Erythroblast (primary cell): ENCODE results near the gene MAVS.

ENCODE experiments used
- DNase-seq, 2 experiments: peaks; one replicate each; lab custom pipeline; 2025; lab: John Stamatoyannopoulos, UW
- GATA1 ChIP-seq: IDR thresholded peaks from 2 replicates; pipeline ENCODE4 v1.6.1; 2011; ENCODE audit warnings: low read depth, mild to moderate bottlenecking, control low read depth, low read length, moderate library complexity
- POLR2A ChIP-seq: IDR thresholded peaks from 2 replicates; pipeline ENCODE4 v1.6.1; 2011; ENCODE audit warnings: mild to moderate bottlenecking, low read length

Gene MAVS

DNA sequence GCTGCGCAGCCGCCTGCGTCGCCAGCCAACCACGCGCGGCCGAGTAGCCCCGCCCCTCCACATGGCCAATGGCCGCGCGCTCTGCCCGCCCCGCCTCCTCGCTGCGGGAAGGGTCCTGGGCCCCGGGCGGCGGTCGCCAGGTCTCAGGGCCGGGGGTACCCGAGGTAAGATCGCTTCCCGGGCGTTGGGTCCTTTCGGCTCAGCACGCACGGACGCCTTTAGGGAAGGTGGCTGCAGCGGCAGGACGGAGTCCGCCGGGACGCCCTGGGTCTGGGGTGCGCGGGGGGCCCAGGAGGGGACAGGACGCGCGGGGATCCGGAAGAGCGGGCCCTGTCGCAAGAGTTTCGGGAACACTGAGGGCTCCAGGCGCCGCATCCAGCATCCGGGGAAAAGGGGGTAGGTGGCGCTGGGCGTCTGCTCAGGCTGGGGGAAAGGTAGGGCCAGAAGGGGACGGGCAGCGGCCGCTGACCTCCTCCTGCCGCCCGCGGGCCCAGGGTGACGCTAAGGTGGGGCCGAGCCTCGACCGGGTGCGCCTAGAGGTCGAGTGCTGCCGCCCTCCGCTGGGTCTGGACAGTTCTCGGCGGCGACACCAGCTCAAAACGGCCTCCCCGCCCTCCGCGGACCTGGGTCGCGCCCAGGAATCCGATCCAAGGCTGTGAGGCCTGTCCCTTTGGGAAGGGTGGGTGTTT lies at the start of gene MAVS:
Gene MAVS, plus strand, starts transcription at position 95 of the 689 bp plus-strand sequence. CDS start 7,791 bp downstream, outside the sequence.
- peak; percentile 90 to 93 for DNase-seq
- TF ChIP-seq POLR2A (peak; percentile 62), GATA1 (no peak)

DNA sequence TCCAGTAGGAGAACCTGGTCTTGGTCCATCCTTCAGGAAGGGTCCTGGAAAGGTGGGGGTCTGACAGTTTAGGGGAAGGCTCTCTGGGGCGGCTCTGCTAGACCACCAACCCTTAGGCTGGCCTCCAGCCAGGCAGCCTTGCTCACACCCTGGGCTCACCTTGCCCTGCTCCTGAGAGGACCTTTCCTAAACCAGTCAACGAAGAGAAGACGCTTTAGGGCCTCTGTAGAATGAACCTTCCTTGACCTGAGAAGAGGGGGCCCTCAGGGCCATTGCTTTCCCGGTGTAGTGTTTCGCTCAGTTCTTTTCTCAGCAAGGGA lies 49.4 kb upstream of the MAVS start:
- no peak for DNase-seq
- TF ChIP-seq GATA1 (no peak), POLR2A (no peak)

DNA sequence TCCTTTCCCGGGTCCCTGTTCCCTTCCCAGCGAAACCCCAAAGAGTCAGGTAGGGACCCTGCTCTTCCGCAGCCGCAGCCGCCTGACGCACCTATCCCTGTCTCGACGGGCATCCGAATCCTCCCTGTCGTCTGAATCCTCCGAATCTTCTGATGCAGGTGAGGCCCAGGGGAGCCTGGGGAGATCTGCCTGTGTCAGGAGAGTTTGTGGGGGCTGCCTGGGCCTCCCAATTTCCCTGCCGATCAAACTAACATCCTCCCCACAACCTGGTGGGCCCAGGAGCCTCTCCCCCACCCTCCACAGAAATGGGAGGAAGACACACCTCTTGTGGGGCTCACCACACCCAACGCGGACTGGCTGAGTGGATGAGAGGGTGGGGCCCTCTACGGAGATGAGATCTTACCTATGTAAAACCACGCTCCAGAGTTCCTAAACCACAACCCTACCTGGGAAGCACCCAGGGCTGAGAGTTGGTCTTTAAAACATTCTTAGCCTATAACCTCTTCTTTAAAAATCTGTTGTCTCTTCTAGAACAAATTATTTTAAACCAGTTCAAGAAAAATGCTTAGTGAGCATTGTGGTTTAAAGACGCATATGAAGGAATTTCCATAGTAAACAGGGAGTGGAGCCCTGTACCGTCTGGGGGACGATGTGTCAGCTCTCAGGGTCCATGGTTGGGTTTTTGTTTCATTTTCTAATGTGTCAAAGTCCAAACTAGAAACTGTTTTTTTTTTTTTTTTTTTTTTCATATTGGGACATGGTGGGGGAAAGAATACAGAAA lies 48.9 kb upstream of the MAVS start:
- DNase-seq: peak; percentile 37 to 58
- no peak for TF ChIP-seq POLR2A

DNA sequence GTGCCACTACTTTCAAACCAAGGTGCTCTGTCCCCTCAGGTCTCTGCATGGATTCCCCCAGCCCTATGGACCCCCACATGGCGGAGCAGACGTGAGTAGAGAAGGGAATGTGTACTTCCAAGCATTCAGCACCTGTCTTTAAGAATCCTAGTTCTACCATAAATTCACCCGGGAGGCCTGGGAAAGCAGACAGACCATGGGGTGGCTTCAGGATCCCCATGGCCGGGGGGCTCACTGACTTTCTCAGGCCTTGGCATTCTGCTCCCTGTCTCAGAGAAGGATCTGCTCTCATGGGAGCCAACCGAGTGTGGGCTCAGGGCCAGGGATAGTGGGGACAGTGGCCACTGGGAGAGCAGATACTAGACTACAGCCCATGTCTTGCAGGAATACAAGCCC lies 48.3 kb upstream of the MAVS start:
- TF ChIP-seq POLR2A (no peak), GATA1 (no peak)
- no peak for DNase-seq

DNA sequence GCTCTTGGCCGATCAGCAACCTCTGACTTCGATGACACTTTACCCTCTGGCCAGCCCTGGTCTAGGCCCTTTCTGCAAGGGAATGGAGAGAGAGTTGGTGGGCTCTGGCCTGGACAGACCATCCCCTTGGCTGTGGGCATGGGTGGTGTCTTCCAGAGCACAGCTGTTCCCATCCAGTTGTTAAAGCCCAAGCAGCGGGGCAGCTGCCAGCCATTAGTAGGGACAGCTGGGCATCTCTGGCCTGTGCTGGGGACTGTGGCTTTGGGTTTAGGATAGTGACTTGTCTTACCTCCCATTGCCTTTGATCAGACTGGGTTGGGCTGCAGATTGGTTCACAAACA lies 47.8 kb upstream of the MAVS start:
- no peak for DNase-seq
- TF ChIP-seq GATA1 (no peak), POLR2A (no peak)

GRCh38 chr20:3800256-3800877 lies 46.3 kb upstream of the MAVS start:
- TF ChIP-seq POLR2A: no peak
- TF ChIP-seq GATA1: no peak
- DNase-seq: no peak

GRCh38 chr20:3800878-3801260 lies 45.8 kb upstream of the MAVS start:
- TF ChIP-seq POLR2A (no peak), GATA1 (no peak)
- DNase-seq: no peak

DNA sequence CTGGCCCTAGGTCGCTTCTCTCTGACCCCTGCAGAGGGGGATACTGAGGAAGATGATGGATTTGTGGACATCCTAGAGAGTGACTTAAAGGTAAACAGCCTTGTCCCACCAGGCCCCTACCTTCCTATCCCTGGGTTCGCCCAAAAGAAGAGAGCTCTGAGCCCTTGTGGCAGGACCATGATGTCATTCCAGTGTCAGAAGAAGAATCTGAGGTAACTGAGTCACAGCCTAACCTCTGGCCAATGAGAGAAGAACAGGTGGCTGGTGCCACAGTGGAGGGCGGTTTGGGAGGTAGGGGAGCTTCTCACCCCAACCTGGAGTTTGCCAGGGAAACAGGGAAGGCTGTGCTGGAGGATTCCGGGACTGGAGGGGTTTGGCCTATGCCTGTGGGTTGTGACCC lies 45.3 kb upstream of the MAVS start:
- no peak for TF ChIP-seq POLR2A
- TF ChIP-seq GATA1: no peak
- DNase-seq: no peak

- no peak for DNase-seq
- TF ChIP-seq POLR2A (no peak), GATA1 (no peak)
Measured at GRCh38 chr20:3801846-3802245, 44.8 kb upstream of the MAVS start.

GRCh38 chr20:3802524-3803239 lies 44.0 kb upstream of the MAVS start:
- no peak for DNase-seq
- TF ChIP-seq GATA1: no peak
- TF ChIP-seq POLR2A: no peak

DNA sequence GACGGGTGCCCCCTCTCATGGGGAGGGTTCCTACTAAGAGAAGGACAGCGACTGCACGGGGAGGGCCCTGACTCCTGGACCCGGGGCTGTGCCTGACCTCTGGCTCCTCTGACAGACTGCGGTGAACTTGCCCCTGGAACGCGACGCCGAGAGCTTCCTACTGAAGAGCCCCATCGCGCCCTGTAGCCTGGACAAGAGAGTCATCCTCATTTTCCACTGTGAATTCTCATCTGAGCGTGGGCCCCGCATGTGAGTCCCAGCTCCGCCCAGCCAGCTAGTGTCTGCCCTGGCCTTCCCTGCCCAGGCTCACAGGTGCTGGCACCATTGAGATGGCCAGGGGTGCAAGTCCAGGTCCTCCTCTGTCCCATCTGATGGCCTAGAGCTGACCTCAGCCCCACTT lies 43.3 kb upstream of the MAVS start:
- no peak for DNase-seq
- TF ChIP-seq GATA1 (no peak), POLR2A (no peak)

- no peak for DNase-seq
- no peak for TF ChIP-seq GATA1
- TF ChIP-seq POLR2A: no peak
Measured at GRCh38 chr20:3803854-3804253, 42.8 kb upstream of the MAVS start.

GRCh38 chr20:3804254-3804751 lies 42.3 kb upstream of the MAVS start:
- TF ChIP-seq GATA1 (no peak), POLR2A (no peak)
- no peak for DNase-seq

- TF ChIP-seq GATA1 (no peak), POLR2A (no peak)
- DNase-seq: no peak
Measured at GRCh38 chr20:3804781-3805180, 41.9 kb upstream of the MAVS start.
